Measurements from ENCODE around the gene ZNF407.

- TF ChIP-seq CTCF (conservative IDR thresholded peaks at IDR 0.05 in 1 of 2, IDR thresholded peaks at IDR 0.05 in 1 of 2; ENCODE audit: extremely low read depth in 1 of 2, insufficient read depth in 1 of 2, low read depth in 1 of 2, low read length in 2 of 2) (no peak), EZH2 (IDR thresholded peaks at IDR 0.05; ENCODE audit: borderline replicate concordance, low read length) (no peak)
Observed at GRCh38 chr18:74773171-74773624, 175.5 kb downstream of the ZNF407 start.
